Germinal center (tissue), 1 donor: Measurements from ENCODE around the gene PDE11A.

ENCODE experiments used
- DNase-seq: peaks from one replicate; pipeline ENCODE4 v3.0.0; 2012; ENCODE audit warnings: mixed read lengths, low spot score

Gene PDE11A

GRCh38 chr2:177669201-177669600, 403.4 kb downstream of the PDE11A start:
- DNase-seq = no peak

GRCh38 chr2:177668617-177669016, 404.0 kb downstream of the PDE11A start:
- DNase-seq = no peak

- DNase-seq = no peak
Observed at GRCh38 chr2:177667626-177668025, 405.0 kb downstream of the PDE11A start.

DNA sequence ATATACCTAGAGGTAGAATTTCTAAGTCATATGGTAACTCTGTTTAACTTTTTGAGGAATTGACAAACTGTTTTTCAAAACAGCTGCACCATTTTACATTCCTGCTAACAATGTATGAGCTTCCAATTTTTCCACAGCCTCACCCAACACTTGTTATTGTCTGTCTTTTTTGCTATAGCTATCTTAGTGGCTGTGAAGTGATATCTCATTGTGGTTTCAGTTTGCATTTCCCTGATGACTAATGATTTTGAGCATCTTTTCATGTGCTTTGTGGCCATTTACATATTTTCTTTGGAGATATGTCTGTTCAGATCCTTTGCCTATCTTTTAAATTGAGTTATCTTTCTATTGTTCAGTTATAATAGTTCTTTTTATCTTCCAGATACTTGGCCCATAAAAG, 406.2 kb downstream of the PDE11A start:
- no peak for DNase-seq

GRCh38 chr2:177665948-177666347, 406.6 kb downstream of the PDE11A start:
- DNase-seq = no peak

- DNase-seq = no peak
Observed at GRCh38 chr2:177665328-177665727, 407.2 kb downstream of the PDE11A start.

- DNase-seq = no peak
Observed at GRCh38 chr2:177662895-177663294, 409.7 kb downstream of the PDE11A start.

DNA sequence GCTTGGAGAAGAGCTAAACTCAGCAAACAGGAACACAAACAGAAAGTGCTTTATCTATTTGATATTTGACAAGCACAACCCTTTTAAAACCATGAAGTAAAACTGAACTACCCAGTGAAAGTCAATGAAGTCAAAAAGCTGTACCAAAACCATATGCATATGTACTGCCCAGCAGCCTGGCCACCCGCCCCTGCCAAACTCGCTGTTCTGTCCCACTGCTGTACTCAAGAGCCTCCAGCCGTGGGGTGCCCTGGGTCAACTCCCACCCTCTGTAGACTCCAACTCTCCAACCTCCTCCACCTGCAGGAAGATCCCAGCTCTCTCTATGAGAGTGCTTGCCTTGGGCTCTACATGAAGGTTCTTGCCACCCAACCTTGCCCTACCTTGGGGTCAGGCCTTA, 411.8 kb downstream of the PDE11A start:
- no peak for DNase-seq

- DNase-seq = no peak
Observed at GRCh38 chr2:177658309-177658708, 414.3 kb downstream of the PDE11A start.

- DNase-seq = no peak
Observed at GRCh38 chr2:177651833-177652232, 420.7 kb downstream of the PDE11A start.

DNA sequence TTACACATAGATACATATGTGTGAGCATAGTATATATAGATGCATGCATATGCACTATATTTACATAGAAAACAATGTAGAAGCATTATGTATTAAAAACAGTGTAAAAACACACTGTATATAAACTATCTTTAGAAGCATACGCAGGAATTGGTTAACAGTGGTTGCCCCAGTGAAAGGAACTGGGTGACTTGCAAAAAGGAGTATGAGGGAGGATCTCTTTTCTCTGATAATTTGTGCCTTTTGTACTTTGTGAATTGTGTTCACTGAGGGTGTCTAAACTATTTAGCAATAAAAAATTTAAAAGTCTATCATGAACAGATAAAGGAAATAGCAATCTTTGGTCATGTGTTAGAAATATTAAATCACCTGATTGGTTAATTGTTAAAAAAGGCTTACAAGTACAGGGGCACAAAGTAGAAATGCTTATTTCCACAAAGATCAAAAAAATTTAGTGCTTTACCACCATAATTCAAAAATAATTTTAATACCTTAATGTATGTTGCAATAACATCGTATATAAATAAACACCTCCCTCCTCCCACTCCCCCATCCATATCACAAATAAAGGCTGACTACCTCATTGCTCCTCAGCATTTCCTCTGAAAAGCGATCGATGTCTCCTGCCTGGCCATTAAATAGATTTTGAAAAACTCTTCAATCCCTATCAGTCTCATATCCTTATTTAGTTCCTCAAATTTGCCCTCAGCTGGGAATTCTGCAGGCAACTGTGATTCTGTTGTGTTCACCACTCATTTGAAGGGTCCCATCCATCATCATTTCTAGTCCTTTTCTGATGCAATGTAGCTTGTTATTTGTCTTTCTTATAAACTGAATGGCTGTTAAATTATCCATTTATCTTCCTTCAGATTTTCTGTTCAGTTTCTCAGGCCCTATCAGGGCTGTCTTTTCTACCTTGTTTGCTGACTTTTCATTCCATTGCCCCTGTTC, 422.7 kb downstream of the PDE11A start:
- DNase-seq = no peak

DNA sequence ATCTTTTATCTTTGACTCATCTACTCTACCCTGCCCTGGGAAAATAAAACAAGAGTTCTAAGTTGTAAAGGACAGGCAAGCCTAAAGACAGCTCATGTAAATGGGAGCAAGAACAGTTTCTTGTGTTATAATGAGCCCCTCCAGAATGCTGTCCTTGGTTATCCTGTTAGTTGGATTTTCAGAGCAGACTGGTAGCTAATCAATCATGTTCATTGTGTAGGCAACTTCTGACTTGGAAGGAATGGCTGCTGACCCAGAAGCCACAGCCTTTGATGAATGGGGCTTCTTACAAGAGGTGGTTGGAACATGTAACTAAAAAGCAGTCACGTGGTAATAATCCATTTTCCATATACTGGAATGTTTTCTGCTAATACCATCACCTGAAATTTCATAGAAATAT, 425.8 kb downstream of the PDE11A start:
- DNase-seq = no peak

DNA sequence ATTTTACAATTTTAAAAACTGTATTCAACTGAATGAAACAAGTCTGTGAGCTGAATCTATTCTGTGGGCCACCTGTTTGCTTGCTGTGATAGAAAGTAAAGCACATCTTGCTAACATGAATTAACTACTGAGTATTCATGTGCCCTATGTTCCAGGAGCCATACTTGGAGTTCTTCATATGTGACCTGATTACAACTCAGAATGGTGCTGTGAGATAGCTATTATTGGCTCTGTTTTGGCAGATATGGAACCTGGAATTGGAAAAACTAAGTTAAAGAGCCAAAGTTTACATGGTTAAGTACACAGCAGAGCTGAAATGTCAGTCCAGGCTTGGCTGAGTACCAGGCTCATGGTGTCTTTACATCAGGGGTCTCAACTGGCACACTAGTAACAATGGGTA, 426.3 kb downstream of the PDE11A start:
- DNase-seq = no peak

DNA sequence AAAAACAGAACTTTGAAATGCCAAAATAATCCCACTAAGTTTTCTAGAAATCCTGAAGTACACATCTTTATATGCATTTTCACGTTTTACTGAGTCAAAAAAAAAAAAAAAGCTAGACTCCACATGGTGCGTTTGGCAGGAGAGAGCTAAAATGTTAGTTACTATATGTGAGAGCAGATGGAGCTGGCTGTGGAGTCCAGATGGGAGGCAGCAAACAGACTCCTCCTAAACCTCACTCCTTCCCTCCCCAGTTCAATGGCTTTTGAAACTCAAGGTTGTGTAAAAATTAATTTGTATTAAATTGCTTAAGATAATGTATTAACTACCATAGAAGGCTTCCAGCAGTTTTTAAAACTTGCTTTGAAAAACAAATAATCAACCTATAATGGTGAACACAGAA, 431.2 kb downstream of the PDE11A start:
- no peak for DNase-seq

DNA sequence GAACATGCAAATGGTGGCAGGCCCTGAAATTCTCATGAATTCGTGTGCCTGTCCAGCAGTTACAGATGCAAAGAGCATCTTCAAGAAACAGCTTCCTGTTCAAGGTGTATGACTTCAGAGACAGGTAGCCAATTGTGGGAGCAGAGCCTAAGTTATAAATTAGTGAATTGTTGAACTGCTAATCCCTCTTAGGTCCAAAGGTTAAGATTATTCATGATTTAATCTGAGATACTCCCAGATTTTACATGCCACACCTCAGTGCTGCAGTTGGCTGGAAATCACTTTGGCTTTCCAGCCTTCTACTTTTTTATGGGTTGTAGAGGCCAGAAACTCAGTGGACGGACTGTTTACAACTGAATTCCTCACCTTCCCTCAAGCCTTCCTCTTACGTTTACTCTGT, 432.2 kb downstream of the PDE11A start:
- DNase-seq = no peak

GRCh38 chr2:177639262-177639914, 433.2 kb downstream of the PDE11A start:
- DNase-seq = no peak

GRCh38 chr2:177638507-177638906, 434.1 kb downstream of the PDE11A start:
- no peak for DNase-seq

DNA sequence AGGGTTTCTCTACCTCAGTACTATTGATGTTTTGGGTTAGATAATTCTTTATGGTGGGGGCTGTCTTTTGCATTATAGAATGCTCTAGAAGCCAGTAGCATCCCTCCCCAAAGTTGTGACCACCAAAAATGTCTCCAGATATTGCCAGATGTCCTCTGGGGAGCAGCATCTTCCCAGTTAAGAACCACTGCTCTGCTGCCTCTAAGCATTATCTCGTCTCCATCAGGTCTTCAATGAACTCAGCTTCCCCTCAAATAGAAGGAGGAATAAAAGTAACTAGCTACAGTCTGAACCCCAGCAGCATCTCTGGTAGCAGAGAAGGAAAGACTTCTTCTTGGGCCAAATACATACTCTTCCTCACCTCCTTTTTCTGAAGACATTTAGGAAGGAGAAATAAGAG, 435.9 kb downstream of the PDE11A start:
- no peak for DNase-seq

DNA sequence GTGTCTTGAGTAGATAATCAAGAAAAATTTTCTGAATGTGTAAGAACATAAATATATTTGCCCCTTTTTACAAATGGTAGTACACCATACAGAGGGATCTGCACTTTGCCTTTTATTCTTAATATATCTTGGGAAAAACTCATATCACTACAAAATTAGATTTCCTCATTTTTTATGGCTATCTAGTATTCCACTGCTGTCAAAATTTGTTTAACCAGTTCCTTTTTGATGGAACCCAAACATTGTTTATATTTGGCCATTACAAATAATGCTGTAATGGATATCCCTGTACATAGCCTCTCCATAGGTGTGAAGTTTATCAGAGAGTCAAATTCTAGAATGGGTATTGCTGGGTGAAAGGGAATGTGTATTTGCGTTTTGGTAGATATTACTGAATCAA, 436.9 kb downstream of the PDE11A start:
- no peak for DNase-seq

DNA sequence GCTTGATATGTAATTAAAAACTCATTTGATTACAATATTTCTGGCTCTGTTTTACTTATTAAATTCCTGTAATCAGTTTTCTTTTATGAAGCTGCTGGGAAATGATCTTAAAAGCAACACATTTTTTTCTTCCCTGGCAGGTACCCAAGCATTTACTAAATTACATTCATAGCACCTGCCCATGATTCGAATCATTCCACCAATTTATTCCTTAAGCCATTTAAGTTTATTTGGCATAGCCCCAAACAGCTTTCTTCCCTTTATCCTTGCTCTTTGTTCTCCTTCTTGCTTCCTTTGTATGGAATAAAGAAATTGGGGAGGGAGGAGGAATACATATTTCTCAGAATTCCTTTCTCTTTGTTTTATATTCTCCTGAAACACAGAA, 438.7 kb downstream of the PDE11A start:
- DNase-seq = no peak

DNA sequence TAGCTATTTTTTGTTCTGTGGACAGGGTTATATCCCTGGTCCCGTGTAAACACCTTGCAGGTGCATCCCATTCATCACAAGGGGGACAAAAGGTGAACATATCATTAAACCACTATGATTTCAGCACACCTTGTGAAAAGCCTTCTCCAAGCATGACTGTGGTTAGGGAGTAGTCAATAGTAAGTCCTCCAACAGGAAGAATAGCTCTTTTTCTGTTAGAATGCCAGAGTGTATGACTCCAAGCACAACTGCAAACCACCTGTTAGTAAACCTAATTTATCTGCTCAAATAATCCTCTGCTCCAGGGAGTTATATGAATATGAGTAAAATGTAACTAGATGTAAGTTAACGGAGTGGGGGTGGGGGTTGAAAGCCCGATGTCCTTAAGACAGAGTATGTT, 439.5 kb downstream of the PDE11A start:
- DNase-seq = no peak

- no peak for DNase-seq
Observed at GRCh38 chr2:177631680-177632079, 440.9 kb downstream of the PDE11A start.

DNA sequence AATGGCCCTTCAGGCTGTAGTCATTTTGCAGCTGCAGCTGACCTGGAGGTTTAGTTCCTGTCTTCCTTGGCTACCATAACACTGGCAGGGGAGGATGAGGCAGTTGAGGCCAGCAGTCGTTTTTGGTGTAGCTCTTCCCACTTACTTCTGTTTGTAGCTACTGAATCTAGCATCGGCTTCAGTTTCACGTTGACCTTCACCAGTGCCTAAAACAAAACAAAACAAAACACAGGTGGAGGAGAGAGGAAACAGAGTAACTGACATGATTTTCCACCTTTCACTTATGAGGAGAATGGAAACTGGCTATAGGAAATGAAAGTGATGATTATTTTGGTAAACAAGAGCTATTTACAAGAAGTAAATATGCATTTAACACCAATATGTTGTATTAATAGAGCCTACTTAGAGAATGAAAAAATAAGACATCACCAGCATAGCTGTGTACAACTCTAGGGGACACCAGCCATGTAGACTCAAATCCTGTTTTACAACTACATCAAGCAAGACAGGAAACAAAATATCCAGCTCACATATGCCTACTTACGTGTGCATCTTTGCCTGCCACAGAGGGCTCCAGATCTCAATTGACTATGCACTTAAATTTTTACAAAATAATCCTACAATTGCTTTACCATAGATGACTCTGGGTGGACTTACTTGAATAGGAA, 443.1 kb downstream of the PDE11A start:
- no peak for DNase-seq
